GM10847 (cell line): ENCODE measurements around the gene ACKR1.

ENCODE experiments used
- POLR2A ChIP-seq: IDR thresholded peaks from 2 replicates; pipeline ENCODE4 v1.6.1; 2011; ENCODE audit not compliant: insufficient read length; ENCODE audit errors: extremely low read depth

Gene ACKR1, protein sequence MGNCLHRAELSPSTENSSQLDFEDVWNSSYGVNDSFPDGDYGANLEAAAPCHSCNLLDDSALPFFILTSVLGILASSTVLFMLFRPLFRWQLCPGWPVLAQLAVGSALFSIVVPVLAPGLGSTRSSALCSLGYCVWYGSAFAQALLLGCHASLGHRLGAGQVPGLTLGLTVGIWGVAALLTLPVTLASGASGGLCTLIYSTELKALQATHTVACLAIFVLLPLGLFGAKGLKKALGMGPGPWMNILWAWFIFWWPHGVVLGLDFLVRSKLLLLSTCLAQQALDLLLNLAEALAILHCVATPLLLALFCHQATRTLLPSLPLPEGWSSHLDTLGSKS

DNA sequence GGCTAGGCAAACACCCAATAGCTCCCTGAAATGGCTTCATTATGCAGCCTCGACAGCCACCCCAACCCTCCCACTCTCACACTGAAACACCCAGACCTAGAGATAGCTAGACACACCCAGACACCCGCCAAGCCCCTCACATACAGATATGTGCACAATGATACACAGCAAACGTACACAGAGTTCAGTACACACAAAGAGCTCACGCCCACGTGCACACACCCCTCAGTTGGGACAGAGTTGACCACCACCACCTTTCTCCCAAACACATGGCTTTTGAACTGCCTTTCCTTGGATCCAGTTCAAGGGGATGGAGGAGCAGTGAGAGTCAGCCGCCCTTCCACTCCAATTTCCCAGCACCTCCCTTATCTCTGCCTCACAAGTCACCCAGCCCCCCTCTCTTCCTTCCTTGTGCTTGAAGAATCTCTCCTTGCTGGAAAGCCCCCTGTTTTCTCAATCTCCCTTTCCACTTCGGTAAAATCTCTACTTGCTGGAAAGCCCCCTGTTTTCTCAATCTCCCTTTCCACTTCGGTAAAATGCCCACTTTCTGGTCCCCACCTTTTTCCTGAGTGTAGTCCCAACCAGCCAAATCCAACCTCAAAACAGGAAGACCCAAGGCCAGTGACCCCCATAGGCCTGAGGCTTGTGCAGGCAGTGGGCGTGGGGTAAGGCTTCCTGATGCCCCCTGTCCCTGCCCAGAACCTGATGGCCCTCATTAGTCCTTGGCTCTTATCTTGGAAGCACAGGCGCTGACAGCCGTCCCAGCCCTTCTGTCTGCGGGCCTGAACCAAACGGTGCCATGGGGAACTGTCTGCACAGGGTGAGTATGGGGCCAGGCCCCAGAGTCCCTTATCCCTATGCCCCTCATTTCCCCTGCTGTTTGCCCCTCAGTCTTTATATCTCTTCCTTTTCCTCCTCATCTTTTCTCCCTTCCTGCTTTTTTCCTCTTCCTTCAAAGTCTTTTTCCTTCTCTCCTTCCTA is at the start of gene ACKR1:
Gene ACKR1 (plus strand): TSS at position 715 of the 981 bp plus-strand sequence. CDS start 85 bp downstream, at position 800.
- TF ChIP-seq POLR2A = no peak

DNA sequence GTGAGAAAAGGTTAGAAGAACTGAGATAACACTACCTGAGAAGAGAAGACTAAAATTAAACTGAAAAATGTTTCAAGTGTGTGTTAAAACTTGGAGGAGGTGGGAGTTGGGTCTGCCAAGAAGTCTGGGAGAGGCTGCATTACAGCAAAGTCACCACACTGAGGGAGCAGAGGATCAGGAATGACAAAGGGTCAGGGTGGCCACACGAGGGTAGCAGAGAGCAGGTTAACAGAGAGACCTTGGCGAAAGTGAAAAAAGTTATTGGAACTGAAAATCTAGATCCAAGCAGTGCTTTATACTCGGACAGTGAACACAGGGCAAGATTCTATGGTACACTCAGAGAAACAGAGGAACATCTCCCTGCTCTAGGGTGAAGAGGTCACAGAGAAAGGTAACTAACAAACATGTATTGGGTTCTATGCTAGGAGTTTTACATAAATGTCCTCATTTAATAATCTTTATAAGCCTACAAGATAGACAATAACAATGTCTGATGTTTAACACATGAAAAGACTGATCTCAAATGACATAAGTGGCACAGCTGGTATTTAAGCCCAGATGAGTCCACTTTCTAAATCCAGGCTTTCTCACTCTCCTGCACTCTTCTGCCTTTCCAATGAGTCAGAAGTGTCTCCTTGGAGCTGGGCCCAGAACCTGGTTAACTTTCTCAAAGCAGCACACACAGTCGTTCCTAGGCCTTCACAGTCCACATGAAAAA is 43.5 kb upstream of the ACKR1 start:
- no peak for TF ChIP-seq POLR2A

DNA sequence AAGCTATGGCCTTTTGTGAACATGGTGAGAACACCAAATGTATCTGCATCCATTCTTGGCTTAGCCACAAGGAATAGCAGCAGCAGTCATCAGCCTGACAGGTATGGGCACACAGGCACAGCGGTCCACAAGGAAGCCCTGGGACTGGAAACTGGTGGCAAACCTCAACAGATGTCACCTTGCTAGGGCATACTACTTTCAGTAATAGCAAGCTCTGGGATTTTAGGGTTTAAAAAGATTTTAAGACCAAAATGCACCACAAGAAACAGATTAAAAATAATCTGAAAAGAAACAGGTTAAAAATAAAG is 43.0 kb upstream of the ACKR1 start:
- TF ChIP-seq POLR2A = no peak

DNA sequence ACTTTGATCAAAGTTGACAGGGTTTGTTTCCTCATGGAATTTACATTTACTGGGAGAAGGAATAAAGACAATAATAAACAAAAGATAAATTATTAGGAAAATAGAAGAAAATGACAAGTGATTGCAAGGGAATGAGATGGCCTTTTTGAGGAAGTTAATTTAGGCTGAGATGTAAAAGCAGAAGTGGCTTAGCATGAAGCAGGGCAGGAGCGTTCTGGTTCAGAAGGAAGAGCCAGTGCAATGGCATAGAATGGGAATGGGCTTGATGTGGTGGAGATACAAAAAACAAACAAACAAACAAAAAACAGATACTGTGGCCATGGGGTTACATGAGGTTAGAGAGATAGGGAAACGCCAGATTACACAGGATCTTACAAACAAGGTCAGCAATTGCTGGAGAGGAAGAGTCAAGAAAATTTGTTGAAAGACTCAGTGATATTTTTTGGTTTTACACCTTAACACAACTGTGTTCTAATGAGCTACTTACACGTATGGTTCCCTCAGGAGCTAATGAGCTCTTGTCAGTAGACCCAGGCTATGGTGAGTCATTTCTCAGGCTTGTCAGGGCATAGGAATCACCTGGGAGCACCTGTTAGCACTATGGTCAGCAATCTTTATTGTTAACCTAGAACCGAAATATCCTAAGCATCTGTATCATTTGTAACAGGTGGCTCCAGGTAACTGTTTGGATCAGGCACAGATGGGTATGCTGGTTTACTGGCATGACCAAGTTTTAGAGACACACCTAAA is 42.0 kb upstream of the ACKR1 start:
- TF ChIP-seq POLR2A = no peak

DNA sequence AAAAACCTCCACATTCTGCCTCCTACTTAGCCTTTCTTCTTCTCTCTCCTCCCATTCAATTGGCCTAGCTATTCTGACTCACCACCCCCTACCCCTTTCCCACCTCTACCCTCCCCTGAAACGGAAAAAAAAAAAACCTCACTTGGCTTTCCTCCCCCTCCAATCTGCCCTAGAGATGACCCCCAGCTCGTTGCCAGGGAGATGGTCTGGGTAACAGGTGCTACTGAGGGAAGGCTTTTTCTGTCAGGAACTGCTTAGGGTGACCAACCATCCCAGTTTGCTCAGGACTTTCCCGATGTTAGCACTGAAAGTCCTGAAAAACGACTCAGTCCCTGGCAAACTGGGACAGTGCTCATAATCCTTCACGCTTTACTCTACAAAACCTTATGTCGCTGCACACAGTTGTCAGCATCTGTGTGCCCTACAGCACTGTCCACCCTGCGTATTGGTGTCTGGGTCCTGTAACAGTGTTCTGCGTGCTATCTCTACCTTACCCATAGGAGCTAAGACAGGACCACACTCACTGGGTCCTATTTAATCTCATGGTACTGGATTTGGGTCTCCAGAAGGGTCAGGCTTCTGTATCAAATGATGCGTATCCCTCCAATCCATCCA is 41.0 kb upstream of the ACKR1 start:
- TF ChIP-seq POLR2A = no peak

DNA sequence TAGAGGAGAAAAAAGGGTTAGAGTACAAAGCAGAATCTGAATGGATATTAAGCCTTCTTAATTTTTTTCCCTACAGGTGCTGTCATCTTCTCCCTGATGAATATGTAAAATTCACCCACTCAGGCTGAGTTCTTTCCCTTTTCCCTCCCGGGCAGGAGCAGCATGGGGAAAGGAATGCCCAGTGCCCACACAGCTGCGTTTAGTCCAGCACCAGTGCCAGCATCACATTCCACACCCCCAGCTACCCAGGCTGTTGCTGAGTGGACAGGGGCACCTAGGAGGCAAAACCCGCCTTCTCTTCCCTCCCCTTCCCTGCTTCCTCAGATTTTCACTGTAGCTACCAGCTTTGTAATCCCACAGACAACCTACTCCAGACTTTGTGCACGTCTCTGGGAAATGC is 36.6 kb upstream of the ACKR1 start:
- TF ChIP-seq POLR2A = no peak

DNA sequence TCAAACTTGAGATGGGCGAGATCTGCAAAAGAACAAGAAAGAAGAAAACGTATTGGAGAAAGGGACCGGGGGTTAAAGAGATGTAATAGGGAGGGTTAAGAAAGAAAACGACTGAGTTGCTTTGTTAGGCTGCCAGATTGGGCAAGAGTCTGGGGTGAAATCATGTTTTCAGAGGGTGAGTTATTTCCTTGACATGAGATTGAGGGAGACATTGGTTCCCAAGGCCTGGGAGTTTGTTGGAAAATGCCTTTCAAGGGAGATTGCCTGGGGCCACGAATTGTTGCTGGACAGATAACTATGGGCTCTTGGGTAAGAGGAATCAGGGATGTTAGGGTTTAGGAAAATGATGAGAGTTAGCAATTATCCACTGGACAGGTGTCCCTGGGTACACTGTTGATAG is 34.0 kb upstream of the ACKR1 start:
- TF ChIP-seq POLR2A = no peak

DNA sequence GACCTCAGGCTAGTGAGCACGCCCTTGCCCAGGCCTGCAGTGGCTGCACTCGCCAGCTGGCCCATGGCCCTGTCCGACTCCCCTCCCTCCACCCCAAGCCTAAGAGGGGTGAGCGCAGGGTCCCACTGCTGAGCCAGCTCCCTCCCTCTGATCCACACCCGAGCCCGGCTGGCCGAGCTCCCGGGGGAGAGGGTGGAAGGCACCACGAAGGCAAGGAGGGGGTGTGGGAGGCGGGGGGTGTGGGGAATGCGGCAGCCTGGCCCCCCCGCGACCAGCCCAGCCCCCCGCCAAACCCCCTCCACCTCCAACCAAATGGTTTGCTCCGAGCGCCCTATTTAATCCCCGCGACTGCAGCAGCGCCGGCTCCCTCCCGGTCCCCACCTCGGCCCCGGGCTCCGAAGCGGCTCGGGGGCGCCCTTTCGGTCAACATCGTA is 33.4 kb upstream of the ACKR1 start, which contains the start of gene CADM3:
Gene CADM3 (plus strand): TSS at position 362 of the 434 bp plus-strand sequence. CDS start 151 bp downstream, outside the sequence.
- no peak for TF ChIP-seq POLR2A

DNA sequence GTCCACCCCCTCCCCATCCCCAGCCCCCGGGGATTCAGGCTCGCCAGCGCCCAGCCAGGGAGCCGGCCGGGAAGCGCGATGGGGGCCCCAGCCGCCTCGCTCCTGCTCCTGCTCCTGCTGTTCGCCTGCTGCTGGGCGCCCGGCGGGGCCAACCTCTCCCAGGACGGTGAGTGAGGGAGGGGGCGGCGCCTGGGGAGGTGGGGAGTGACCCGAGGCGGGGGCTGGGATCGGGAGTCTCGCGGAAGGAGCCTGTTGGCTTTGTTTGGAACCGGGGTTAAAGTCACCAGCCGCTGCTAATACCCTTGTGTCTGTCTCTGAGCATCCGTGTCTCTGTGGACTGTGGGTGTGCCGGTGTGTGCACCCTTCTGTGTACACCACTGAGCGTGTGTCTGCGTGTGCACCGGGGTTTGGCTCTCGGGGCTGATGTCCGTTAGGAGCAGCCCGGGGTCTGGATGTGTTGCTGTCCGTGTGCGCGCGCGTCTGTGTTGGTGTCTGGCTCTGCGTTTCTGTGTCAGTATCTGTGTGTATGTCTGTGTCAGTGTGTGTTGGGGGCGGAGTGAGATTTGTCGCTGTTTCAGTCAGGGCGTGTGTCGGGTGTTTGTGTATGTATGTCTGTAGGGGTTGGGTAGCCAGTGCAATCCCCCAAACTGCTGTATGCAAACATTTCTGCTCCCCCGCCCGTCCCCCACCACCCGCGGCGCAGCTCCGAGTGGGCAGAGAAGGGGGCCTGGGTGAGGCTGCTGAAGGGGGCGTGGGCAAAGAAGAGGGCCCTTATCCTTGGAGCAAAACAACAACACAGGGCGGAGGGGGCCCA is 32.8 kb upstream of the ACKR1 start:
- TF ChIP-seq POLR2A = no peak

DNA sequence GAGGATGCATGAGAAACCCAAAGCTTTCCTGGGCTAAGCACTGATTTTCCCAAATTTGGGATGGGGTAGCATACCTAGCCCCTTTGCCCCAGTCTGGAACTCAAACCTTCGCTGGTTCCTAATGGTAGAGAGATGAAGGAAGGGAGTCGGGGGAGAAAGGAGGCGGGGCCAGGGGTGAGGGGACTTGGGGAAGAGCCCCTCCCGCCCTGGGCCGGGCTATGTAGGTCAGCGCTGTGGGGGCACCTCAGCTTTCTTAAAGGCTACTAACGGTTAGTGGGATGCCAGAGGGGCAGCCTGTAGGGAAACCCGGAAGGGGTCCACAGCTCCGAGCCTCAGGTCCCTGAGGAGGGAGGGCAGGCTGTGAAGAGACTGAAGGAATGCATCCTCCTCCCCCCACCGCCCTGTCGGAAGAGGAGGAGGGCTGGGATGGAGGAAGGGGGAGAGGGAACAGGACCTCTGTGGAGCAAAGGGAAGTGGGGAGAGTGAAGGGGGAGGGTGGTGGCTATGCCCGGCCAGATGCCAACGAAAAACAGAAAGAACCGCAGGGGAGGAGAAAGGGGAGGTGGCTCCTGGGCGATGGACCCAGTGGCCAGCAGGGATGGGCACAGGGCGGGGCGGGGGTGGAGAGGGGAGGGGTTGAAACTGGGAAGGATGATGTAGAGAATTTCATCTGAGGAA is 31.9 kb upstream of the ACKR1 start:
- no peak for TF ChIP-seq POLR2A

DNA sequence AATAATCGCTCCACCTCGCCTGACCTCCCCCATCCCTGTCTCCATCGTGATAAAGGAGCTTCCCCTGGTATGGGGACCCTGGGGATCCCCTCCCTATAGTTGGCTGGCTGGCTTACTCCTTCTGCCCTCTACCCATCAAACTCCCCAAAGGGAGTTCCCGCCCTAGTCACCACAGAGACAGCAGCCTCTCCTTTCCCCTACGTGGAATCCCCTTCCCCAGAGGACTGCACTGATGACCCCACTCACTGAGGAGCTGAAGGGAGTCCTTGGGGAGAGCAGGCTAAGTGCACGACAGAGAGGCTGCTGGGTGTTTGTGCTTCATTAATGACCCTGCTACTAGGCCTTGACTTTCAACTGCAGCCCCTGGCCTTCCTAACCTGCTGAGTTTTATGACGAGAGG is 31.4 kb upstream of the ACKR1 start:
- TF ChIP-seq POLR2A = no peak

DNA sequence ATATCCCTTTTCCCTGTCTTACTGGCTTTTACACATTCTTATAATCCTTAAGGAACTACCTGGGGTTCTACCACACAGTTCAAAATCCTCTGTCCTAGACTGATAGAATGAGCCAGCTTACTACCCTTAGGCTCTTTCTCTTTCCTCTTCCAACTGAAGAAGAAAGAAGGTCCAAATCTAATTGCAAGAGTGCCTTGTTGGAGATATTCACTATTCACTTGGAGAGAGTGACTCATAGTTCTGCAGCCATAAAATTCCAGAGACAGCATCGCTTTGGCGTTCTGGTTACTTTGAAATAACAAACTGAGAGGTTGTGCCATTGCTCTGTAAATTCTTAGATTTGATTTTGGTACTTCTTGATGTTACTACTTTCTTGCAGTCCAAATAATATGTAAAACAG is 29.1 kb upstream of the ACKR1 start:
- TF ChIP-seq POLR2A = no peak
